ENCODE data around the gene NDUFV3.
"Not testable (repeated sequence)": the region's sequence is repeated elsewhere in the genome, so short reads cannot be mapped to it uniquely, and the experiment has no call there.

Gene NDUFV3

DNA sequence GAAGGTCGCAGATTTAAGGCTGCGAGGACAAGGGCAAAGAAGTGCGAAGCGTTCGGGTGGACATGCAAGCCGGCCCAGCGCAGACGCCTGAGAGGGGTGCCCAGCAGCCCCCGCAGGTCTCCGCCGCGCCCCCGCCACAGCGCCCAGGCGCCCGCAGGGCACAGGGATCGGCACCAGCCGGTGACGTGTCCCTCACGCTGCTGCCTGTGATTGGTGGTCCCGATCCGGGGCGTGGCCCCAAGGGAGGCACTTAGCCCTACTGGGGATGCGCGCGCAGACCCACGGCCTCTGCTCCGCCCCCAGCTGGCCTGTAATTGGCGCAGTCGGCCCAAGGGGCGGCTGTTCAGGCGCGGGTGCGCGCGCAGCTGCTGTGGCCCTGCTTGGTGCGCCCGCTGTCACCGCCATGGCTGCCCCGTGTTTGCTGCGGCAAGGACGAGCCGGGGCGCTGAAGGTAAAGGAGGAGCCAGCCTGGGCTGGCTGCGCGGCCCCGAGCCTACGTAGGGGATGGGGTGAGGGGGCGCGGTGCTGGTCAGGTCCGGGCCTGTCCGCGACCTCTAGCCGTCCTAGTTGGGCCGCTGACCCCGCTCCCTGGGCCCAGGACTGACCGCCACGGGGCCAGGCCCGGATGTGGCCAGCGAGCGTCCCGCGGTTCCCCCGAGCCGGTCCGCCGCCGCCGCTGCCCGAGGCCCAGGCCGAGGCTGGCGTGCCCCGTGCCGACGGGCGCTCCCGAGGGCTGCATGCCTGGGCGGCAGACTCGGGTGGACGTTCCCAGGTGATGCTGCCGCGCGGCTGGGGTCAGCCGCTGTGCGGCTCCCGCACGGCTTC is at the start of gene NDUFV3:
Gene NDUFV3, plus strand, starts transcription at position 379 of the 825 bp plus-strand sequence. Its CDS starts 25 bp downstream, at position 404.
- in situ Hi-C loops (cut with MboI; ENCODE audit: low sequenced_read_pairs) = no loop called here

DNA sequence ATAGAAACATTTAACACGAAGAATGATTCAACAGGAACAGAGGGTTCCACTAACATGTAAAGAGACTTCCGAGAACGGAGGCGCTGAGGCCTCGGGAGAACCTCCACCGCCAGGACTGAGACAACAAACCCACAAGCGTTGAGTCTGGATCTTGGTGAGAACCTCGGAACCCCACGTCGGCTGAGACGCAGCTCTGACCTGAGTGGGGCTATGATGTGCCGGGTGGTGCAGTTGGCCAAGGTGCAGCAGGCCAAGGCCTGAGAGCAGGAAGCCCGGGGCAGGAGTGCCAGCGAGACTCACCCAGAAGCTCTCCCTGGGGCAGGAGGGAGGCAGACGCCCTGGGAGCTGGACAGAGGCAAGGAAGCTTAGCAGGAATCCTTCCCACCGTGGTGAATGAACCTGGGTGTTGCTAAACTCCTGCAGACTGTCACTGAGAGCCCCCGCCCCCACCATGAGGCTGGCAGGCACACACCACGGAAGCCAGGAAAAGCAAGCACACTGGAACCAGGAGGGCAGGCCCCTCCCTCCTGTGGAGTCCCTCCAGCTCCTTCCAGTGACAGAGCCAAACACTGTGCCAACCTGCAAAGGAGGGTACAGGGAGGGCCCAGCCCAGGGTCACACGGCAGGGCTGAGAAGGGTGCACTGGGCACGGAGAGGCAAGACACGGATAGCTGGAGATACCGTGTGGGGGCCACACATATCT is 48.5 kb upstream of the NDUFV3 start:
- in situ Hi-C loops (cut with MboI; ENCODE audit: low sequenced_read_pairs) = no loop called here

DNA sequence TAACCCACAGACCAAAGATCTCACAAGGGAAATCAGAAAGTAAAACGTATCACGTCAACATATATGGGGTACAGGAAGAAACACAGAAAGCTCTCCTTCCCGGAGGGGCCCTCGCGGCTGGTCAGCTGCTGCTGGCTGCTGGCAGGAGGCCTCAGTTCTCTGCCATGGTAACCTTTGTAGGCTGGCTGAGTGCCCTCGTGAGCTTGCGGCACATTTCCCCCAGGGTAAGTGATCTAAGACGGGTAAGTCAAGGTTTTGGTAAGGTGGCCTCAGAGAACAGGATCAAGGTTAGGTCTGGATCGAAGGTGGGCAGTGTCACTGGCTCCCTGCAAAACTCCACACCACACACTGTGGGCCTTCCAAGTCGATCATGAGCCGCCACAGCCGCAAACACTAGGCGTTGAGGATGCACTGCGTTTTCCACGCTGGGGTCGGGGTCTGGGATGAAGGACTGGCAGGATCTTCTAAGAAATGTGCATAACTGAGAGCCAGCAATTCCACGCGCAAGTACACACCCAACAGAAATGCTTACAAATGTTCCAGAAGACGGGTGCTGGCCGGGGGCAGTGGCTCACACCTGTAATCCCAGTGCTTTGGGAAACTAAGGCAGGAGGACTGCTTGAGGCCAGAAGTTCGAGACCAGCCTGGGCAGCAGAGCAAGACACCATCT is 47.7 kb upstream of the NDUFV3 start:
- in situ Hi-C loops (cut with MboI; ENCODE audit: low sequenced_read_pairs) = no loop called here

DNA sequence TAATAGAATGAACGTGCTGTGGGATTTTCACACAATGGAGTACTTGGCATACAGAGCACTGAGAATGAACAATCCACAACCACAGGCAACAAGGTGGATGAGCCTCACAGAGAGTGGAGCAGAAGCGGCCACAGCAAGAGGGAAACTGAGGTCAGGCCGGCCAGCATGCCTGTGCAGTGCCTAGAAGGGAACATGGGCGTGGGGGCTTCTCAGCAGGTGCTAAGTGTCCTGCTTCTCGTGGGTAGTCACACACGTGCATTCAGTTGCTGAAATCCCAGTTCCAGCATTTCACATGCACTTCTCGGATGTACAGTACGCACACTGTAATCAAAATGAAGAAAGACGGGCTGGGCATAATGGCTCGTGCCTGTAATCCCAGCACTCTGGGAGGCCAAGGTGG is 46.9 kb upstream of the NDUFV3 start:
- in situ Hi-C loops (cut with MboI; ENCODE audit: low sequenced_read_pairs) = no loop called here

DNA sequence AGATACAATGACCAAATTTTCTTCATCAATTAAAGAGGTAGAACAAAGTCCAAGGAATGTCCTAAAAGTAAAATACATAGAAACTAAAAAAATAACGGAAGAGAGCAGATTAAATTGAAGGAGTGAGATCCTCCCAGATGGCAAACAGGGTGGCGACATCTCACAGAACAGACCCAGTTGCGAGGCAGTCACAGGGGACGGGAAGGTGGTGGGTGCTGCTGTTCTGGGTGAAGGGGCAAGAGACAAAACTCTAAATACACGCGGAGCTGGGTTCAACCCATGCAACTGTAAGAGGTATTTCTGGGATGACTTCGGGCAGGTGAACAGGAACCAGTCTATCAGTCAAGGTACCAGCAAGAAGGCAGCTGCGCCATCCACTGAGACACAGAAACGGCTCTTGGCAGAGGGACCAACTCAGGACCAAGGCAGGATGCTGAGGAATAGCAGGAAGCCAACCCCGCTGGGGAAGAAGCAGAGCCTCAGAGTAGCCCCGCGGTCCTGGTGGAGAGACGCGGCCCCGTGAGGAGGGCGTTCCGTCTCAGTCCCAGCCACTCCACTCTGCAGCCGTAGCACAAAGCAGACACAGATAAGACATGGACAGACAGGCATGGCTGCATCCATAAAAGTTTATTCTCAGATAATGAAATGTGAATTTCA is 45.9 kb upstream of the NDUFV3 start:
- in situ Hi-C loops (cut with MboI; ENCODE audit: low sequenced_read_pairs) = no loop called here

DNA sequence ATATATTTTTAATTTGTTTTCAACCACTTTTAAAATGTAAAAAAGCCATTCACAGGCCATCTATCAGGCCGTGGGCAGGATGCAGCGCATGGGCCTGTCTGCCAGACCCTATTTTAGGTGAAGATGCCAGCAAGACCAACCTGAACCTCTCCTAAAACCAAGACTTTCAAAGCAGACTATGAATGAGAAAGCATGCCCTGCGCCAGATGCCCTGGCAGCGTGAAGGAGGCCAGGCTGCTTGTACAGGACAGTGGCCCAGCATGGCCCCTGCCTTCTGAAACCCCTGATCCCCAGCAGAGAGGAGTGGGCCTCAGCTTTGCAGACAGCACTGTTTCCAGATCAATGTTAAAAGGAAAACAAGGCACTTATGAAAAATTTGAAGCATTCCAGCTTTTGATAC is 45.4 kb upstream of the NDUFV3 start:
- in situ Hi-C loops (cut with MboI; ENCODE audit: low sequenced_read_pairs) = no loop called here

DNA sequence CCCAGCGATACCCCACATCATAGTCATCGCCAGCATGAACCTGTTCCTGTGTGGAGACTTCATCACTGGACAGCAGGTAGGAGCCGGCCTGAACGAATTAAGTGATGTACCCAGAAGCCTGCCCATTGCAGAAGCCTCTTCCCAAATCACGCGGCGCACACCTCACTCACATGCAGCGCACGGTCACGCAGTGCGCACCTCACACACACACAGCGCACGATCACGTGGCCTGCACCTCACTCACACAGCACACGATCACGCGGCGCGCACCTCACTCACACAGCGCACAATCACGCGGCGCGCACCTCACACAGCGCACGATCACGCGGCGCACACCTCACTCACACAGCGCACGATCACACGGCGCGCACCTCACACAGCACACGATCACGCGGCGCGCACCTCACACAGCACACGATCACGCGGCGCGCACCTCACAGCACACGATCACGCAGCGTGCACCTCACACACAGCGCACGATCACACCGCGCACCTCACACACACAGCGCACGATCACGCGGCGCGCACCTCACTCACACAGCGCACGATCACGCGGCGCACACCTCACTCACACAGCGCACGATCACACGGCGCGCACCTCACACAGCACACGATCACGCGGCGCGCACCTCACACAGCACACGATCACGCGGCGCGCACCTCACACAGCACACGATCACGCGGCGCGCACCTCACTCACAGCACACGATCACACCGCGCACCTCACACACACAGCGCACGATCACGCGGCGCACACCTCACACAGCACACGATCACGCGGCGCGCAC is 44.8 kb upstream of the NDUFV3 start:
- in situ Hi-C loops (cut with MboI; ENCODE audit: low sequenced_read_pairs) = not testable (repeated sequence)

DNA sequence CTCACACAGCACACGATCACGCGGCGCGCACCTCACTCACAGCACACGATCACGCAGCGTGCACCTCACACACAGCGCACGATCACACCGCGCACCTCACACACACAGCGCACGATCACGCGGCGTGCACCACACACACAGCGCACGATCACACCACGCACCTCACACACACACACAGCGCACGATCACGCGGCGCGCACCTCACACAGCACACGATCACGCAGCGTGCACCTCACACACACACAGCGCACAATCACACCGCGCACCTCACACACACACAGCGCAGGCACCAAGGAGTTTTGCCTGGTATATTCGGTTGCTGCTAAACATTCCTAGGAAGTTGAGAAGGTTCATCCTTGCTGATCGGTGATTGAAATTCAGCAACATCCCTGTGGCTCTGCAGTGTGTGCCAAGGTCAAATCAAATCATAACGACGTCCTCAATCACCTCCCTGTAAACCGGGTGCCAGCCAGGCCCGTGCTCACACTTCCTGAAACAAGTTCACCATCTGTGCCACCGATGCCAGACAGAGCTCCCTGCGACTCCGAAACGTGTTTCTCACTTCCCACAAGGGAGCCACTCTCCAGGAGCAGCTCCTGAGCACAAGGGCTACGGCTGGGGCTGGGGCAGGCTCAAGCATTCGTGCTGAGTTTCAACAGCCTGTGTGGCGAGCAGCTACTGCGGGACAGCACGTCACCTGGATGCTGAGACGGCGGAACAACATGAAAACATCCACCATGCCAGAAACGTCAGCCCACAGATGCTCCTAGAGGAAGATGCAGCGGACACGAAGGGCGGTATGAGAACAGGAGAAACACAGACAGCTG is 44.0 kb upstream of the NDUFV3 start:
- in situ Hi-C loops (cut with MboI; ENCODE audit: low sequenced_read_pairs) = no loop called here

DNA sequence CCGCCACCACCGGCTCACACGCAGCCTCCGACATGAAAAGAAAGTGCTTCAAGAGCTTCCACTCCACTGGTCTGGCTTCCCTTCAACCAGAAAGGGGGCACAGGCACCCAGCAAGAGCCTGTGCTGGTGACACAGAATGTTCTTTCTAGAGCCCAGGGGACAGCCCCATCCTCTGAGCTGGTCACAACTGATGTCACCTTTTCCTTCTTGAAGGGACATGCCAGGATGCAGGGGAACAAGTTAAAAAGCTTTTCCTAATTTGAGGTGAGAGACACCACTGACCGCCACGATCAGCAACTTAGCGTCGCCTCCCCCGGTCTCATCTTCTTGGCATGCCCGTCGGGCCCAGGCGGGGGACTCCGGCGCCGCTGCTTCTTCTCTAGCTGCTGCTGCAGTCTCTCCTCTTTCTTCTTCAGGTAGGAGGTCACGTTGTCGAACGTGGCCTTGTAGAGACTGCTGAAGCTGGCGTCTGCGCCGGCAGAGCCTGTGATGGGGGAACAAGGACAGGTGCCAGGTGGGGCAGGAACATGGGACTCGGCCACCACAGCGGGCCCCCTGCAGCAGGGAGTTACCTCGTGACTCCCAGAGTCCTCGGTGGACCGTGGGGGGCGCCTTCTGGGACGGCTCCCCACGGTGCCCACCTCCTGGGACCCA is 43.2 kb upstream of the NDUFV3 start:
- in situ Hi-C loops (cut with MboI; ENCODE audit: low sequenced_read_pairs) = no loop called here

DNA sequence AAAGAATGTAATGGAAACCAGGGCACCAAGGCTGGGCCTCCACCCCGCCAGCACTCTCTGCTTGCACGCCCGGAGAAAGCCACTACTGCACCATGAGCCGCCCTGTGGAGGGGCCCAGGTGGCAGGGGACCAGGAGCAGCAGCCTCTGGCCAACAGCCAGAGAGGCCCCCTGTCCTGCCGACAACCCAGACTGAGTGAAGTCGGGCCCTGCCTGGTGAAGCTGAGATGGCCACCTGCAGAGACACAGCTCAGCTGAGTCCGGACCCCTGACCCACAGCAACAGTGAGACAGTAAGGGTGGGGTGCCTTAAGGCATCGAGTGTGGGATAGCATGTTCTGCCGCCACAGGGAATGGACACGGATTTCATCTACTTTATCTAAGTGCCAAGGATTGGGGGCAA is 42.6 kb upstream of the NDUFV3 start:
- in situ Hi-C loops (cut with MboI; ENCODE audit: low sequenced_read_pairs) = no loop called here

DNA sequence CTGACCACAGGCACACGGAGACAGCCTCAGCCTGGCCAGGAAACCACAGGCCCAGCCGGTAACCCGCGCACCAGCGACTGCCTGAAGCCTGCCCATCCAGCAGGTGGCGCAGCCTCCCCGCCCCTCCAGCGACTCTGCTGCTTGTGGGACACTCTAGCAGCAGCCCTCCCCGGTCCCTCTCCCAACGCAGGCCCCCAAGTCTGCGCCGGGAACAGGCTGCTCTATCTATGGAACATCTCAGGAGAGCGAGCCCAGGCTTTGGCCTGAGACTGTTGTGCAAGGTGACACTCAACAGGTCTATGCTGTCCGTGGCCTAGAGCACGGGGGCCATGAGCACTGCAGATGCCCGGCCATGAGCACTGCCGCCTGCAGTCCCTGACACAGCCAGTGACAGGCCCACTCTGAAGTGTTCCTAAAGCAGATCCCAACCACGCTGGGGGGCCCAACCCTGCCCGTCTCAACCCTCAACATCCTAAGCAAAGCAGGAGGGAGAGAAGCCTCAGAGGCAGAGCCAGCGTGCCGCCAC is 42.2 kb upstream of the NDUFV3 start:
- in situ Hi-C loops (cut with MboI; ENCODE audit: low sequenced_read_pairs) = no loop called here

DNA sequence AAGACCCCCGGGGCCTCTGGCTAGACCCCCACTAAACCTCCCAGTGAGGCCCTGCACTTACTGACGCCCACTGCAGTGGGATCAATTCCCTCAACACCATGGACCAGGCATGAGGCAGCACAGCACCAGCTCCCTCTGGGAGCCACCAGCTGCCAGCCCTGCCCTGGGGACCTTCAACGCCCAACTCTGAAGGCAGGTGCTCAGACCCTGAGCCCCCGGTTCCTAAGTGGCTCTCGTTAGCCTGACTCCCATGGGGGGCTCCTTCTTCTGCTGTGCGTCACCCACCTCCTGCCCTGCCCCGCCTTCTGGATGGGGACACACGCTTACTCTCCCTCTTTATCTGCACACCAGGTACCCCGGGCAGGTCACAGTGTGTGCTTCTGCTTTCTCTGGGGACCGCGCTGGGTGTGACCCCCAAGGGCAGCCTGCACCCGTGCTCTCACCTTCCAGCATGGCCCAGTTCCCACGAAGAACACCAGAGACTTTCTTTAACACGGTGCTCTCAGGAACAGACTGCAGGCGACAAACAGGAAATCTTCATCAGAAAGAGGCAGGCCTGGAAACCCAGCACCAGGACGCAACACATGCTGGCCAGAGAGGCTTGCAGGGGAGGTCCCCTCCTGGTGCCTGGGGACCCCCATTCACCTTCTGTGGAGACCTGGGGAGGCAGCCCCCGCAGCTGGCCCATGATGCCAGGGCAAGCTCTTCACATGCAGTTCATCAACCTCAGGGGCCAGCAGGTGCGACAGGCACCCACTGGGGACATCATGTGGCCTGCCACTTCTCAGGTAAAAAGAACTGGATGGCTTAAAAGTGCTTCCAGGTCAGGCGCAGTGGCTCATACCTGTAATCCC is 41.1 kb upstream of the NDUFV3 start:
- in situ Hi-C loops (cut with MboI; ENCODE audit: low sequenced_read_pairs) = no loop called here

DNA sequence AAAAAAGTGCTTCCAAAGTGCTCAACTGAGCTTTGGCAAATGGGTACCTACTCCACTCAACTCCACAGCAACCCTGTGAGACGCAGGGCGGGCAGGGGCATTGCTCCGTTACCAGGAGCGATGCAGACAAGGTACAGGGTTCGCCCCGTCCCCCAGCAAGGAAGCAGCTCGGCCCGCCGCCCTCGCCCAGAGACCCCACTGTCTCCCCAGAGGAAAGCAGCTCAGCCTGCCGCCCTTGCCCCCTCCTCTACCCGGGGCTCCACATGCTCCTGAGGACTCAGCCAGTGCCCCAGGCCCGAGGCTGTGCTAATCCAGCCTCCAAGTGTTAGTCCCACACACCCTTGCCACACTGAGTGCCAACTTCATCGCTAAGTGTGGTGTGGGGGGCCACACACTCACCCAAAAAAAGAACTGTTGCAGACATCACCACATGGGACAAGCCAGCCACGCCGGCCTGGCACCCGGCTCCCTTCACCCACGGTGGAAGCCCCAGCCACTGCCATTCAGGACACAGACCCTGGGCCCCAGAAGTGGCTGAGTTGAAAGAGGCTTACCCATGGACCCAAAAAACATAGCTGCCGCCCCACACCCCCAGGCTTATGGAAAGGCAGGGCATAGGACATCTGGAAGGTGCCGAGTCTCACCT is 40.1 kb upstream of the NDUFV3 start:
- in situ Hi-C loops (cut with MboI; ENCODE audit: low sequenced_read_pairs) = no loop called here

DNA sequence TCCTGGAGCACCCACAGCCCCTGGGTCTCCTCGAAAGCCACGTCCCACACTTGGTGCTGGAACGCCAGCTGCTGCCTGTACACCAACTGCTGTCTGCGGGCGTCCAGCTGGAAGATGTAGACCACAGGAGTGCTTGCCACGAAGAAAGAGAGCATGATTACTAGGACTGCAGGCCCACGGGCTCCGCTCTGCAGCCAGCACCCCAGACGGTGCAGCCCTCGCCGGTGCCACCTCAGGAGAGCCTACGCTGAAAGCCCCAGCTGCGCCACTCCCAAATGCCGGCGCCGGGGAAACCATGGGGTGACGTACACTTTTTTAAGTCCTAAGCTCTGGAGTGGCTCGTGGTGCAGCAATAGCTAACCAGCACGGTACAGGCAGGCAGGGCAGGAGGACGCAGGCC is 39.5 kb upstream of the NDUFV3 start:
- in situ Hi-C loops (cut with MboI; ENCODE audit: low sequenced_read_pairs) = no loop called here

DNA sequence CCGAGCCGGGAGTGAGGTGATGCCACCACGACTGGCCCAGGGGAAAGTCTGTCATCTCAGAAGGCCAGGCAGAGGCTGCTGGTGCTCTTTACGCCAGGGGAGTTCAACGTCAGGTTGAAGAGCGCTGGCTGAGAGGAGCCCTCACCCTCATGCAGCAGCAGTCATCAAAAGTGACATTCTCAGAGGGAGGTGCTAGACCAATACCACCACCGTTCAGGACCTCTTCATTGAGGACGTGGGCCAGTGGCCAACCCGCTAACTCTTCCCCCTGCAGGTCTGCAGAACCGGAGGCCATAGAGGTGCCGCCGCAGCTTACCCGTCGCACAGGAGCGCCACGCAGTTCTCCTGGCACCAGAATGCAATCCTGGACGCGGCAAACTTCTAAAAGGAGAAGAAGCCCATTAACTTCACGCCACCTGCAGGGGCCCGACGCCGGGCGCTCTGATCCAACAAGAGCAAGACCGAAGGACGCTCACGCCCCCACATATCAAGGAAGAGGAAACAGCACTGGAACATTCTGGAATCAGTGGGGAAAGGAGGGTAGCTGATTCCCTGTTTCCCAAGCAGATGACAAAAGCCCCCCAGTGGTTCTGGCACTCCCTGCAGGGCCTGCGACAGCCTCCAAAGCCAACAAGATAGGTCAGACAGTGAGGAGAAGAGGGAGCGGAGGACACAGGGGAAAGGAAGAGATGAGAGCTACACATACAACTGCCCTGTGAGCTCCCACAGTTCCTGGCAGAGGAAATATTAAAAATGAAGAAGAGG is 38.7 kb upstream of the NDUFV3 start:
- in situ Hi-C loops (cut with MboI; ENCODE audit: low sequenced_read_pairs) = no loop called here

DNA sequence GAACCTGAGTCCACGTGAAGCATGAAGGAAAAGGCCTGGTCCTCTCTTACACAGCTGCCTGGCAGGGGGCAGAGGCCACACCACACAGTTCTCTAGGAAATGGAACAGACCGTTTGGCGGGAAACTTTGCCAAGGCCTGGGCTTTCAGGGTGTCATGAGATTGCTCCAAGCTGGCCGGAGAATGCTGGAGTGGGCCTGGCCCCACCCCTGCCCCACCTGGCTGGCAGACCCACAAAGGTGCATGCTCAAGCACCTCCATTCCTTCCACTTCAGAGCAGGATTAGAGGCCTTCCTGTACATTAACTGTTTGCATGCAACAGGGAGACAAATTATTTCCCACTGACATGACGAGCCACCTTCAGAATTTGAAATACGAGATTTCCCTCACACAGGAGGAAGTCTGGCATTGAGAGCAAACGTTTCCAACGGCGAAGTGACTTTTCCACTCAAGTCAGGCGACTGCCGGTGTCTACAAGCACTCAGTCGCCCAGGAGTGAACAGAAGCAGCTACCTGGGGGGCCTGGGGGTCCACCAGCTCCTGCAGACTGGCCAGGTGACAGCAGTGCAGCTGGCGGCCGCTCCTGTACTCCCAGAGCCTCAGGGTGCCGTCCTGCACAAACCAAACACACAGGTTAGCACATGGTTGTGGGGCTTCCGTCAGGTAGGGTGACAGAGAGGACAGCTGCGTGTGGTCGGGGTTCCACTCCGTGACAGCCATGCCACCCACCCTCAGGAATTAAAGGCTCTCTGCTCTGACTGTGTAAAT is 37.8 kb upstream of the NDUFV3 start:
- in situ Hi-C loops (cut with MboI; ENCODE audit: low sequenced_read_pairs) = no loop called here

Data from HL-60/S4 treated with phorbol 12-myristate 13-acetate at 8.2 ng/mL for 4 days and 3 days (cell line).